Right atrium auricular region (tissue), 2 donors: ENCODE results near the gene SS18L1. TPM values are rescaled to one million over a fixed set of nuclear protein-coding genes. Genes with fewer than 3 reads are reported as not detected.

Source experiments
- DNase-seq: peaks from one replicate; pipeline ENCODE4 v3.0.0-alpha.2; 2019; ENCODE audit warnings: low spot score
- H3K27ac ChIP-seq, 2 donors: fragments of 200-600 bp; sonication (generic); 1 replicate in 1 of 2; 2 replicates in 1 of 2; pipeline ENCODE4 v1.5.1; 2016 to 2019
- H3K27me3 ChIP-seq, 2 donors: fragments of 200-600 bp; sonication (generic); one replicate each; pipeline versions ENCODE4 v1.5.1 to v1.6.0; 2017 to 2019
- H3K36me3 ChIP-seq: fragments of 200-600 bp; sonication (generic); one replicate; pipeline ENCODE4 v1.5.1; 2016
- H3K4me1 ChIP-seq, 2 donors: fragments of 200-600 bp; sonication (generic); one replicate each; pipeline versions ENCODE4 v1.5.1 to v1.6.0; 2017 to 2019
- H3K4me3 ChIP-seq, 2 donors: fragments of 200-600 bp; sonication (generic); 1 replicate in 1 of 2; 2 replicates in 1 of 2; pipeline ENCODE4 v1.5.1; 2017 to 2019; ENCODE audit warnings: mild to moderate bottlenecking in 1 of 2, moderate library complexity in 1 of 2
- H3K9me3 ChIP-seq, 2 donors: fragments of 200-600 bp; sonication (generic); one replicate each; pipeline ENCODE4 v1.5.1; 2019
- CTCF ChIP-seq, 2 donors: fragments of 200-600 bp; sonication (generic); IDR thresholded peaks; one replicate each; pipeline ENCODE4 v1.5.1; 2019; ENCODE audit warnings: antibody characterized with exemption in 2 of 2
- total RNA-seq, 2 donors: library from RNA; depleted of rRNA; stranded (reverse); fragments of >200 nt; gene quantifications; one replicate each; pipeline ENCODE4 v1.1.0, GENCODE V29; 2016

SS18L1 gene
- total RNA-seq, 2 donors from 2014 or later = 8.3 to 9.0 TPM

DNA sequence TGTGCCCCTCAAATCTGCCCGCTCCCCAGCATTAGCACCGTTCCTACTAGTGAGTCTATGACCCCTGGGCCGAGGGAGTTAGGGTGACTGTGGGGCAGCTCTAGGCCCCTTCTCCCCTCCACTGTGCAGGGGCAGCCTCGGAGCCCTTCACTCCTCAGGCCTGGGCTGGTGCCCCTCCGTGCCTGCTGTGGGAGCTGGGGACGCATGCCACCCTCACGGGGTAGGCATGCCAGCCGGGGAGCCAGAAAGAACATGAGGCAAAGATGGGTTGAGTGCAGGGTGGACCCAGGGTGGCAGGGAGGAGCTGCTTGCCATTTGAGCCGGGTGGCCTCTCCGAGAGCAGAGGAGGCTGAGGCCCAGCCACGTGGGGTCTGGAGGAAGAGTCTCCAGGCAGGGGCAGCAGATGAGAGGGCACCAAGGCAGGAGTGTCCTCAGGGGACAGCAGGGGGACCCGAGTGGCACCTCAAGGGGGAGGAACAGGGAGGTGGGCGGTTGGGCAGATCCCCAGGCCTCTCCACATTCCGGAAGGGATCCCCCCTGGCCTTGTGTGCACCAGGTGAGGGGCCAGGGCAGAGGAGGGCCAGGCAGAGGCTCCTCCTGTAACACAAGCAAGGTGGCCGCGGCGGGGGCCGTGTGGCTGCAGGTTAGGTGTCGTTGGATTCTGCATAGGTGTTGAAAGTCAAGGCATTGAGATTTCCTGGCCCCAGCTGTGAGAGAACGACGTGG lies 39.9 kb upstream of the SS18L1 start:
- Histone ChIP-seq H3K27me3 (no peaks in the 10 kb centered on the region), H3K4me1 (no peaks in the 10 kb centered on the region), H3K27ac (no peak overlapping the region), H3K4me3 (no peak overlapping the region), H3K9me3 (peaks cover 0 to 38% of the 10 kb centered on the region in 2 donors), H3K36me3 (no peaks in the 10 kb centered on the region)
- TF ChIP-seq CTCF (IDR thresholded peaks at IDR 0.05) = no peak
- DNase-seq = no peak

DNA sequence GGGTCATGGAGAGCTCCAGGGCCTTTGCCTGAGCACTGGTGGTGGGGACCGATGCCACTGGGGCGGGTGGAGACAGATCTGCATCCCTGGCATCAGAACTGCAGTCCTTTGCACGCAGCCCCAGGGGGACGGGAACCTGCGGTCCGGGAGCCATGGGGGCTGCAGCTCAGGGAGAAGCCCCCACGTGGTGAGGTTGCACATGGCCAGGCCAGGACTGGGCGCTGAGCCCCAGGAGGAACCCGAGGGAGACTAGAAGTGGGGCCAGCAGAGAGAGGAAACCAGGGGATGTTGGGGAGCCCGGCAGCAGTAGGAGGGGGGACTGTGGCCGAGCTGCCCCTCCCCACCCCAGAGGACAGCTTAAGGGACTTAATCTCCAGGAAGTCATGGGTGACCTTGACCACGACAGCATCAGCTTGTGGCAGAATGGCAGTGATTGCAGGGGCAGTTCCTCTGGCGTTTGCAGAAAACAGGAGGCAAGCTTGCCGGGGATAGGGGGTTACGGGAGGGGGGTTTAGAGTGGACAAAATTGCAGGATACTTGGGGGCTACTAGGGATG lies 39.3 kb upstream of the SS18L1 start:
- no peak for DNase-seq
- Histone ChIP-seq H3K4me1 (no peaks in the 10 kb centered on the region), H3K27me3 (no peaks in the 10 kb centered on the region), H3K4me3 (no peak overlapping the region), H3K36me3 (no peaks in the 10 kb centered on the region), H3K9me3 (peaks cover 0 to 45% of the 10 kb centered on the region in 2 donors), H3K27ac (no peak overlapping the region)
- no peak for TF ChIP-seq CTCF (IDR thresholded peaks at IDR 0.05)

DNA sequence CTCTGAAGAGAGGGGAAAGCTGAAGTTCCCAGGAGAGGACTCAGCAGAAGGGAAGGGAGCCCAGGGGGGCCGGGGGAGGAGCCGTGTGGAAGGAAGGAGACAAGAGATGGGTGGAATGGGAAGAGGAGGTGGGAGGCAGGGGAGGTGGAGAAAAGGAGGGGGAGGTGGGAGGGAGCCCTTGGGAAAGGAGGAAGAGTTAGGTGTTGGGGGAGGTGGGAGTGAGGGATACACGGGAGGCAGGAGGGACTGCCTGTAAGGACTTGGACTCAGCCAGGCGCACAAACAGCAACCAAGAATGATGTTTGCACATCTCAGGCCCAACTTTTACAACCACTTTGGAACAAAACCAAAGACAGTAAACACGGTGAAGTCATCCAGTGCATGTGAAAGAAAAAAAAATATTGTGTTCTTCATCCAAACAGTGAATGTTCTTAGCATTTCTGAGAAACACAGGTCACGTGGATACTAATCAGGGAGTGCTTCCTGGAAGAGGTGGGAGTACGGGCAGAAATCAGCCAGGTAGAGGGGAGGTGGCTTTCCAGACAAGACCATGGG lies 38.7 kb upstream of the SS18L1 start:
- H3K4me3 ChIP-seq = no peak overlapping the region
- no peaks in the 10 kb centered on the region for H3K4me1 ChIP-seq
- no peak for DNase-seq
- peaks cover 0 to 50% of the 10 kb centered on the region in 2 donors for H3K9me3 ChIP-seq
- H3K36me3 ChIP-seq = no peaks in the 10 kb centered on the region
- no peaks in the 10 kb centered on the region for H3K27me3 ChIP-seq
- no peak for TF ChIP-seq CTCF (IDR thresholded peaks at IDR 0.05)
- H3K27ac ChIP-seq = no peak overlapping the region

DNA sequence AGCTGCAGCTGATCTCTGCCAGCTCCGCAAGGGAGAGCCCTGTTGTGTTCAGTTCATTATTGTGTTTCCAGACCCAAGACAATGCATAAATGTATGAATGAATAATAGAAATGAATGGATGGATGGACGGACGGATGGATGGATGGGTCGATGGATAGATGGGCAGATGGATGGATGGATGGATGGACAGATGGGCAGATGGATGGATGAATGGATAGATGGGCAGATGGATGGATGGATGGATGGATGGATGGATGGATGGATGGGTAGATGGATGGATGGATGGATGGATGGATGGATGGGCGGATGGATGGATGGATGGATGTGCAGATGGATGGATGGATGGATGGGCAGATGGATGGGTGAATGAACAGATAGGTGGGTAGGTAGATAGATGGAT lies 38.0 kb upstream of the SS18L1 start:
- H3K9me3 ChIP-seq = peaks cover 0 to 50% of the 10 kb centered on the region in 2 donors
- no peaks in the 10 kb centered on the region for H3K27me3 ChIP-seq
- no peaks in the 10 kb centered on the region for H3K36me3 ChIP-seq
- no peak overlapping the region for H3K27ac ChIP-seq
- DNase-seq = no peak
- no peaks in the 10 kb centered on the region for H3K4me1 ChIP-seq
- no peak overlapping the region for H3K4me3 ChIP-seq
- no peak for TF ChIP-seq CTCF (IDR thresholded peaks at IDR 0.05)

DNA sequence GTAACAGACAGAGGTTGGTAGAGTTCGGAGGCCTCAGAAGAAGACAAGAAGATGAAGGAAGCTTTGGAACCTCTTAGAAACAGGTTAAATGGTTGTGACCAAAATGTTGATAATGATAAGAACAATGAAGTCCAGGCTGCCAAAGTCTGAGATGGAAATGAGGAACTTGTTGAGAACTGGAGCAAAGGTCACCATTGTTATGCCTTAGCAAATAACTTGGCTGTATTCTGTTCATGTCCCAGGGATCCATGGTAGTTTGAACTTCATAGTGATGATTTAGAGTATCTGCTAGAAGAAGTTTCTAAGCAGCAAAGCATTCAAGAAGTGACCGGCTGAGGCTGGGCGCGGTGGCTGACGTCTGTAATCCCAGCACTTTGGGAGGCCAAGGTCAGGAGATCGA lies 32.4 kb upstream of the SS18L1 start:
- Histone ChIP-seq H3K36me3 (no peaks in the 10 kb centered on the region), H3K4me1 (no peaks in the 10 kb centered on the region), H3K9me3 (peaks cover 0 to 59% of the 10 kb centered on the region in 2 donors), H3K27me3 (no peaks in the 10 kb centered on the region), H3K27ac (no peak overlapping the region), H3K4me3 (no peak overlapping the region)
- TF ChIP-seq CTCF (IDR thresholded peaks at IDR 0.05) = no peak
- DNase-seq = no peak
